Measurements from ENCODE around the gene ADAMTSL1.

The ADAMTSL1 gene

DNA sequence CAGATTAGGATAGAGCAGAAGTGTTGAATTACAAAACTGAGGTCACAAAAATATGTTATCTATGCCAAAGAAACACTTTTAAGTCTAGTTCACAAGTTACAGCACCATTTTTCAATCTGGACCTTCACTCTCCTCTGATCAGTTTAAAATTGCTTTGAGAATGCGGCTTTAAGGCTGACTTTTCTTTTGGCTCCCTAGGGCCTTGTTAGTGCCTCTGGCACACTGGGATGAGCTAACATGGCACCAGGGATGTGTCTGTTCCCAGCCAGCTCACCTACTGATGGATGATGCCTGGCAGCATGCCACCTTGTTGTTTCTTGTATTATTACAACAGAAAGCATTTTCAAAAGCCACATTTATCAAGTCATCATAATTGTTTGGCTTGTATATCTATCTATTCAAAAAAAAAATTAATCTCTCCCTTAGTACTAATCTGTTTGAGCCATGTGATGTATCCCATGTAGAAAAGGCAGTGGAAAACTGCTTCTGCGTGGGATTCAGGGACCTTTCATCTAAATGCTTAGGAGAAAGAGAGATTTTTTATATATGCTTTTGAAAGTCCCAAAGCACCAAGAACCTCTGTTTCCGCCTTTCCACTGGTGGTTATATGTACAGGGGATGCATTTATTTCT lies 46.6 kb downstream of the ADAMTSL1 start:
- Mint-ChIP-seq H3K27ac (ENCODE audit: low read depth) (no peak overlapping the region), H3K9me3 (peaks cover 23% of the 10 kb centered on the region), H3K27me3 (no peaks in the 10 kb centered on the region), H3K4me3 (no peak overlapping the region), H3K36me3 (ENCODE audit: insufficient read depth) (peaks cover 3% of the 10 kb centered on the region), H3K4me1 (no peaks in the 10 kb centered on the region)
- ATAC-seq (replicated peaks; ENCODE audit: extremely low read depth, poor library complexity, severe bottlenecking) (no peak), DNase-seq (ENCODE audit: low spot score in 2 of 2) (no peak)

GRCh38 chr9:18526685-18527084 lies 52.7 kb downstream of the ADAMTSL1 start:
- no peaks in the 10 kb centered on the region for H3K27me3 Mint-ChIP-seq
- H3K27ac Mint-ChIP-seq (ENCODE audit: low read depth), result no peak overlapping the region
- peaks cover 3% of the 10 kb centered on the region for H3K36me3 Mint-ChIP-seq (ENCODE audit: insufficient read depth)
- no peaks in the 10 kb centered on the region for H3K4me1 Mint-ChIP-seq
- ATAC-seq (replicated peaks; ENCODE audit: extremely low read depth, poor library complexity, severe bottlenecking), result no peak
- H3K4me3 Mint-ChIP-seq, result no peak overlapping the region
- no peak for DNase-seq (ENCODE audit: low spot score in 2 of 2)
- H3K9me3 Mint-ChIP-seq, result peaks cover 8% of the 10 kb centered on the region

DNA sequence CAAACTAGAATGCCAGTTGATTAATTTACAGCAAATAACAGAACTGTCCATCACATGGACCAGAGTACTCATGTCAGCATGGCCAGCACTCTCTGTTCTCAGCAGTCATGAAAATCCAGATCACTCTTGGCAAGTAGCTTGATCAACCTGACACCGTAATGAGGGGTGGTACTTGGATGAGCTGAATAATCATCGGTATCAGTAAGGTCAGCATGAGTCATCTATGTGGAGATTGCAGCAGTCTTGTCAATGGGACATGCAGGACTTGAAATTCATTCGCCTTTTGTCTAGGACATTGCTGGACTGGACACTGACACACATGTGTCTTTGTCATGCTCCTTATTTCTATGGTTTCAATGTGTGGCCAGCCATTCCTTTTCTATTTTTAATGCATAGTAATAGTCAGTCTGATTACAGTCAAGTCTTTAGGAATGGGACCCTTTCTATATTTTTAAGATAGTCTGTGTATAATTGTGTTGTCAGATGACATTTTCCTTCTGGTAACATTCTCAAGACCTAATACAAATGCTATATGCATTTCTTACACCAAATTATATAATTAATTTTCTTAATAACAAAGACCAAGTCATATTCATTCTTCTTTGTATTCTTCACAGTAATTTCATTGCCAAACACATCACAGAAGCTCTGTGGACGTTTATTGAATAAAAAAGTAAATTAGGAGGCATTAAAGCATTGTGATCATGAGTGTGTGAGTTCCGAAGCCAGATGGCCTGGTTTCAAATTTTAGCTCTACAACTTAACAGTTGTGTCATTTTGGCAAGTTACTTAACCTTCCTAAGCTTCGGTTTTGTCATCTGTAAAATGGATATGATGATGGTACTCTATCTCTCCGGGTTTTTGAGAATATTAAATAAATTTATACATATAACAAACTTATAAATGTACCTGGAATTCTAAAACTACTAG lies 57.4 kb downstream of the ADAMTSL1 start:
- H3K36me3 Mint-ChIP-seq (ENCODE audit: insufficient read depth), result no peaks in the 10 kb centered on the region
- H3K9me3 Mint-ChIP-seq, result peaks cover 19% of the 10 kb centered on the region
- H3K27me3 Mint-ChIP-seq, result no peaks in the 10 kb centered on the region
- no peak overlapping the region for H3K27ac Mint-ChIP-seq (ENCODE audit: low read depth)
- H3K4me1 Mint-ChIP-seq, result no peaks in the 10 kb centered on the region
- ATAC-seq (replicated peaks; ENCODE audit: extremely low read depth, poor library complexity, severe bottlenecking) (no peak), DNase-seq (ENCODE audit: low spot score in 2 of 2) (no peak)
- H3K4me3 Mint-ChIP-seq, result no peak overlapping the region

GRCh38 chr9:18534611-18535010 lies 60.7 kb downstream of the ADAMTSL1 start:
- Mint-ChIP-seq H3K36me3 (ENCODE audit: insufficient read depth) (no peaks in the 10 kb centered on the region), H3K27ac (ENCODE audit: low read depth) (no peak overlapping the region), H3K27me3 (no peaks in the 10 kb centered on the region), H3K4me3 (no peak overlapping the region), H3K9me3 (peaks cover 31% of the 10 kb centered on the region), H3K4me1 (no peaks in the 10 kb centered on the region)
- ATAC-seq (replicated peaks; ENCODE audit: extremely low read depth, poor library complexity, severe bottlenecking) (no peak), DNase-seq (ENCODE audit: low spot score in 2 of 2) (no peak)

DNA sequence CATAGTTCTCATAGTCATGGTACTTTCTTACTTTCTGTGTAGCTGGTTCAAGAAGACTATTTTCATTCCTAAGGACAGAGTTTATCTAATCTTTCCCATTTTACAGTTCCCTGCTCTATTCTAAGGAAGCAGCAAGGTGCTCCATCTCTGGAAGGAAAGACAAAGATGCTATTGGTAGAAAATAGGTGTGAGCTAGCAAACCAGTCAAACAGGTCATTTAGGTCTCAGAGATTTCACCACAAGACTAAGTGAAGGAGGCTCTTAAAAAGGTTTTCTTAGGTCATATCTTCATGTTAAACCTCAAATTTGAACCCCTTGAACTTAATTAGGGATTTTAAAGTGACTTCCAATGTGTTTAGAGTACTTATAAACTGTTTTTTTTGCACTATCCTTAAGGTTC lies 62.6 kb downstream of the ADAMTSL1 start:
- ATAC-seq (replicated peaks; ENCODE audit: extremely low read depth, poor library complexity, severe bottlenecking) (no peak), DNase-seq (ENCODE audit: low spot score in 2 of 2) (no peak)
- no peak overlapping the region for H3K4me3 Mint-ChIP-seq
- H3K9me3 Mint-ChIP-seq, result peaks cover 31% of the 10 kb centered on the region
- no peaks in the 10 kb centered on the region for H3K4me1 Mint-ChIP-seq
- no peak overlapping the region for H3K27ac Mint-ChIP-seq (ENCODE audit: low read depth)
- H3K27me3 Mint-ChIP-seq, result no peaks in the 10 kb centered on the region
- H3K36me3 Mint-ChIP-seq (ENCODE audit: insufficient read depth), result no peaks in the 10 kb centered on the region

GRCh38 chr9:18539203-18539693 lies 65.3 kb downstream of the ADAMTSL1 start:
- Mint-ChIP-seq H3K4me3 (no peak overlapping the region), H3K36me3 (ENCODE audit: insufficient read depth) (no peaks in the 10 kb centered on the region), H3K4me1 (no peaks in the 10 kb centered on the region), H3K9me3 (peaks cover 22% of the 10 kb centered on the region), H3K27me3 (no peaks in the 10 kb centered on the region), H3K27ac (ENCODE audit: low read depth) (no peak overlapping the region)
- ATAC-seq (replicated peaks; ENCODE audit: extremely low read depth, poor library complexity, severe bottlenecking), result no peak
- DNase-seq (ENCODE audit: low spot score in 2 of 2), result no peak

DNA sequence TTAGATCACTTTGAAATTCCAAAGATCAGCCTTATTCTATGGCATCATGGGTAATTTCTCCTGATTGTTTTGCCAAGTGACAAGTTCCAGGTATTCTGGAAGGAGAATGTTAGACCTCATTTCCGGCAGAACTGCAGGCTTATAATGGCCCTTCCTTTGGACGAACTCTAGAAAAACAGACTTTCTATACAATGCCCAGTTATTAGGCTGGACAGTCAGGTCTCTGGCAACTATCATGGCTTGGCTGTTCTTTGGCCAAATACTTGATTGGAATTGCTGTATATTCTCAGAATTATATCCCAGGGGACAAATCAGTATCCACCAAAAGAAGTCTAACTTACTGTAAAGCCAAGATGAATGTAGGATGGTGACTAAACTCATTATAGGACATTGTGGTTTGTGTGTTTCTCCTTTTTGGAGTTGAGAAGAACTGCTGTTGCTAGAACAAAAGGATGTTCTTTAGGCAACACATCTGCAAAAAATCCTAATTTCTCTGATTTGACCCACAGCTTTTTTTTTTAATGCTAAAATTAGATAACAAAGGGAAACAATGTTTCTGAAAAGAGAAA lies 69.0 kb downstream of the ADAMTSL1 start:
- Mint-ChIP-seq H3K27ac (ENCODE audit: low read depth) (no peak overlapping the region), H3K4me1 (no peaks in the 10 kb centered on the region), H3K4me3 (no peak overlapping the region), H3K9me3 (peaks cover 2% of the 10 kb centered on the region), H3K27me3 (no peaks in the 10 kb centered on the region), H3K36me3 (ENCODE audit: insufficient read depth) (no peaks in the 10 kb centered on the region)
- ATAC-seq (replicated peaks; ENCODE audit: extremely low read depth, poor library complexity, severe bottlenecking) (no peak), DNase-seq (ENCODE audit: low spot score in 2 of 2) (no peak)

GRCh38 chr9:18543406-18544192 lies 69.6 kb downstream of the ADAMTSL1 start:
- no peaks in the 10 kb centered on the region for H3K9me3 Mint-ChIP-seq
- no peaks in the 10 kb centered on the region for H3K27me3 Mint-ChIP-seq

GRCh38 chr9:18544456-18544855 lies 70.5 kb downstream of the ADAMTSL1 start:
- Mint-ChIP-seq H3K9me3 (no peaks in the 10 kb centered on the region), H3K36me3 (ENCODE audit: insufficient read depth) (no peaks in the 10 kb centered on the region), H3K27ac (ENCODE audit: low read depth) (no peak overlapping the region), H3K4me1 (no peaks in the 10 kb centered on the region), H3K27me3 (no peaks in the 10 kb centered on the region), H3K4me3 (no peak overlapping the region)
- DNase-seq (ENCODE audit: low spot score in 2 of 2), result no peak
- no peak for ATAC-seq (replicated peaks; ENCODE audit: extremely low read depth, poor library complexity, severe bottlenecking)

More at GRCh38 chr9:18543406-18544192, 69.6 kb downstream of the ADAMTSL1 start:
- DNase-seq (ENCODE audit: low spot score in 2 of 2) (no peak), ATAC-seq (replicated peaks; ENCODE audit: extremely low read depth, poor library complexity, severe bottlenecking) (no peak)
- Mint-ChIP-seq H3K4me3 (no peak overlapping the region), H3K27ac (ENCODE audit: low read depth) (no peak overlapping the region), H3K36me3 (ENCODE audit: insufficient read depth) (no peaks in the 10 kb centered on the region), H3K4me1 (no peaks in the 10 kb centered on the region)

DNA sequence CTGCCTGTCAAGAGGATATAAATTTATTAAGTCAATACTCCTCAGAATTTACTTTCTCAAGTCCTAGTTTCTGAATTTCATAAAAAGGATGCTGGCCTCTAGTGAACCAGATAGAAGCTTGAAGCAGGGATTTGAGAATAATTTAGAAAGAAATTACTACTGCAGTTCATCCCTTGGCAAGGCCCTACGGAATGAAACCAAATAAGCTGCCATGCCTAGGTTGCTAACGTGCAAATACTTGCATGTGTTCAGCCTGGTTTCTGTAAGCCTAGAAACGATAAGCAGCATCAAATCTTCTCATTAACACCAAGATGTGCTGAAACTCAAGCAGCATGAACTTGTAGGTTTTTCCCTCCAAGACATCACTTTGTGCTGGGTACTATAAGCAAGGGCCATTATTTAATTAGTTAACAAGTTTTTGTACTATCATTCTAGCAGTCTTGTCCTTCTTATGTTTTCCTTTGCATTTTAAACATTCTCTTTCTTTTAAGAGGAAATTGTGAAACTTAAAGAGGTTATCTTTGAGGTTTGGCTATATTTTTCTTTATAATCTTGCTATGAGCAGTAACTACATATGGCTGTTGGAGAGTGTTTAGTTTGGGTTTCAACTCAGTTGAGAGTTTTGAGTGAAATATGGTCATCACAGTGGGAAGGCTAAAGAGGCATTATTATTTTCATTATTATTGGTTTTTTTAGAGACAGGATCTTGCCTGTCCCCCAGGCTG lies 71.8 kb downstream of the ADAMTSL1 start:
- no peak overlapping the region for H3K27ac Mint-ChIP-seq (ENCODE audit: low read depth)
- no peaks in the 10 kb centered on the region for H3K9me3 Mint-ChIP-seq
- no peaks in the 10 kb centered on the region for H3K36me3 Mint-ChIP-seq (ENCODE audit: insufficient read depth)
- H3K4me1 Mint-ChIP-seq, result no peaks in the 10 kb centered on the region
- no peak for DNase-seq (ENCODE audit: low spot score in 2 of 2)
- no peak overlapping the region for H3K4me3 Mint-ChIP-seq
- ATAC-seq (replicated peaks; ENCODE audit: extremely low read depth, poor library complexity, severe bottlenecking), result no peak
- no peaks in the 10 kb centered on the region for H3K27me3 Mint-ChIP-seq

DNA sequence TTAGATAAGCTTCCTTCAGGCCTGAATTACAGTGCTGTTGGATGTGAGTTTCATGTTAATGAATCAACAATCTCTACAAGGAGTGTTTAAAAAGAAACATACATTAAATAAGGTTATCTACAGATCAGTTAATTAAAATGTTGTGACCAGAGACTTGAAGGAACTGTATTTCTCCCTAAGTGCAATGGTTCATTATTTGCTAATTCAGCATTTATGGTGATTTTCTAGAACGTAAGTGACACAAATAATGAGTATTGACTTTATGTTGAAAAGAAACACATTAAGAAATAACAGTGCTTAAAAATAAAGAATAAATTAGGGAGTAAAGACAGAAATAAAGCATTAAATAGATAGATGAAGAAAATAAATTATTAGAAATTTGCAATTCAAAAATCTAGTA lies 74.5 kb downstream of the ADAMTSL1 start:
- H3K9me3 Mint-ChIP-seq, result no peaks in the 10 kb centered on the region
- no peaks in the 10 kb centered on the region for H3K36me3 Mint-ChIP-seq (ENCODE audit: insufficient read depth)
- H3K27ac Mint-ChIP-seq (ENCODE audit: low read depth), result no peak overlapping the region
- ATAC-seq (replicated peaks; ENCODE audit: extremely low read depth, poor library complexity, severe bottlenecking), result no peak
- H3K4me1 Mint-ChIP-seq, result no peaks in the 10 kb centered on the region
- H3K4me3 Mint-ChIP-seq, result no peak overlapping the region
- no peaks in the 10 kb centered on the region for H3K27me3 Mint-ChIP-seq
- no peak for DNase-seq (ENCODE audit: low spot score in 2 of 2)

DNA sequence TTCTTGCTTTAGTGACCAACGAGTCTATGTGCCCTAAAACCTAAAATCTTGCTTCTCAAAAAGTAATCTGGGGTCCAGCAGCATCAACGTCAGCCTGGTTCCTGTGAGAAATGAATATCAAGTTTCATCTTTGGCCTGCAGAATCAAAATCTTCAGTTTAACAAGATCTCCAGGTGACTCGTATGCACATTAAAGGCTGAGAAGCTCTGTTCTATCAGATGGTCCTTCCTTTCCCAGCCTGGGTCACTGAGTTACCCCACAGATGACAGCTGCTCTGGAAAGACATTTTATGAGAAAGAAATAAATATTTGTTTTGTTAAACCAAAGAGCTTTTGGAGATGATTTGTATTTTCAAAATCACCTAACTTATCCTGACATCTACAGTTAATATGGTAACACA lies 75.8 kb downstream of the ADAMTSL1 start:
- H3K4me3 Mint-ChIP-seq, result no peak overlapping the region
- H3K4me1 Mint-ChIP-seq, result no peaks in the 10 kb centered on the region
- no peaks in the 10 kb centered on the region for H3K9me3 Mint-ChIP-seq
- DNase-seq (ENCODE audit: low spot score in 2 of 2) (no peak), ATAC-seq (replicated peaks; ENCODE audit: extremely low read depth, poor library complexity, severe bottlenecking) (no peak)
- no peaks in the 10 kb centered on the region for H3K36me3 Mint-ChIP-seq (ENCODE audit: insufficient read depth)
- H3K27me3 Mint-ChIP-seq, result no peaks in the 10 kb centered on the region
- no peak overlapping the region for H3K27ac Mint-ChIP-seq (ENCODE audit: low read depth)
